Measurements from ENCODE around the gene C10orf90.

- no peak for TF ChIP-seq CTCF (IDR thresholded peaks at IDR 0.05; ENCODE audit: low read depth, low read length, missing input control)
- no peak for TF ChIP-seq JUND (IDR thresholded peaks at IDR 0.05)
- TF ChIP-seq HNF4A (conservative IDR thresholded peaks at IDR 0.05) = no peak
- TF ChIP-seq MAX (IDR thresholded peaks at IDR 0.05) = no peak
- no peak for TF ChIP-seq REST (IDR thresholded peaks at IDR 0.05)
- TF ChIP-seq GABPA (IDR thresholded peaks at IDR 0.05 in 1 of 2, conservative IDR thresholded peaks at IDR 0.05 in 1 of 2) = no peak
- TF ChIP-seq ATF3 (IDR thresholded peaks at IDR 0.05) = no peak
- no peak for TF ChIP-seq FOXA1 (IDR thresholded peaks at IDR 0.05)
Measured at GRCh38 chr10:126432507-126432906, 238.0 kb downstream of the C10orf90 start.

Measured in liver (tissue), 3 donors.